Mesothelial cell of epicardium (in vitro differentiated cells): ENCODE measurements around the gene LCE3D. TPM values are rescaled to one million over a fixed set of nuclear protein-coding genes. Genes with fewer than 3 reads are reported as not detected.
"Not testable (repeated sequence)": the region's sequence is repeated elsewhere in the genome, so short reads cannot be mapped to it uniquely, and the experiment has no call there.

ENCODE experiments used
- DNase-seq, 2 experiments: peaks; one replicate each; pipeline ENCODE4 v3.0.0; 2021; ENCODE audit warnings: low spot score in 2 of 2; ENCODE audit not compliant: unreplicated experiment in 2 of 2
- H3K27ac Mint-ChIP-seq: 2 replicates; pipeline ENCODE4 v1.8.0; 2021; ENCODE audit warnings: mixed read lengths
- H3K27me3 Mint-ChIP-seq: 2 replicates; pipeline ENCODE4 v1.8.0; 2021; ENCODE audit warnings: low read depth, mixed read lengths
- H3K36me3 Mint-ChIP-seq: 2 replicates; pipeline ENCODE4 v1.8.0; 2021; ENCODE audit warnings: mixed read lengths
- H3K4me1 Mint-ChIP-seq: 2 replicates; pipeline ENCODE4 v1.8.0; 2021; ENCODE audit warnings: mixed read lengths
- H3K4me3 Mint-ChIP-seq: 2 replicates; pipeline ENCODE4 v1.8.0; 2021; ENCODE audit warnings: mild to moderate bottlenecking, moderate library complexity, mixed read lengths
- H3K9me3 Mint-ChIP-seq: 2 replicates; pipeline ENCODE4 v1.8.0; 2021; ENCODE audit warnings: mixed read lengths
- total RNA-seq: library from RNA; stranded (reverse); gene quantifications from 3 replicates; pipeline ENCODE4 v1.2.1, GENCODE V29; 2021
- TF ChIP-seq, protein P1 (sequence below): fragments of 200-600 bp; sonication (generic); IDR thresholded peaks from one replicate; pipeline ENCODE4 v1.5.0; 2021; ENCODE audit warnings: antibody characterized with exemption; ENCODE audit not compliant: unreplicated experiment

The LCE3D gene
- total RNA-seq, 1 donor from 2014 or later: not detected

- Mint-ChIP-seq H3K4me3 (no peak within 1 kb of the TSS), H3K4me1 (no peaks in the 10 kb centered on the region), H3K36me3 (no peaks in the 10 kb centered on the region), H3K27ac (no peak within 1 kb of the TSS), H3K9me3 (peaks cover 35% of the 10 kb centered on the region), H3K27me3 (no peaks in the 10 kb centered on the region)
- TF ChIP-seq, protein P1, sequence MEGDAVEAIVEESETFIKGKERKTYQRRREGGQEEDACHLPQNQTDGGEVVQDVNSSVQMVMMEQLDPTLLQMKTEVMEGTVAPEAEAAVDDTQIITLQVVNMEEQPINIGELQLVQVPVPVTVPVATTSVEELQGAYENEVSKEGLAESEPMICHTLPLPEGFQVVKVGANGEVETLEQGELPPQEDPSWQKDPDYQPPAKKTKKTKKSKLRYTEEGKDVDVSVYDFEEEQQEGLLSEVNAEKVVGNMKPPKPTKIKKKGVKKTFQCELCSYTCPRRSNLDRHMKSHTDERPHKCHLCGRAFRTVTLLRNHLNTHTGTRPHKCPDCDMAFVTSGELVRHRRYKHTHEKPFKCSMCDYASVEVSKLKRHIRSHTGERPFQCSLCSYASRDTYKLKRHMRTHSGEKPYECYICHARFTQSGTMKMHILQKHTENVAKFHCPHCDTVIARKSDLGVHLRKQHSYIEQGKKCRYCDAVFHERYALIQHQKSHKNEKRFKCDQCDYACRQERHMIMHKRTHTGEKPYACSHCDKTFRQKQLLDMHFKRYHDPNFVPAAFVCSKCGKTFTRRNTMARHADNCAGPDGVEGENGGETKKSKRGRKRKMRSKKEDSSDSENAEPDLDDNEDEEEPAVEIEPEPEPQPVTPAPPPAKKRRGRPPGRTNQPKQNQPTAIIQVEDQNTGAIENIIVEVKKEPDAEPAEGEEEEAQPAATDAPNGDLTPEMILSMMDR: no peak
- DNase-seq: no peak
Observed at GRCh38 chr1:152613511-152613910, 33.2 kb upstream of the LCE3D start, which contains the start of gene LCE3B. LCE3B (plus strand) TSS chr1:152613811; CDS start chr1:152613811, 0 bp downstream.

GRCh38 chr1:152599934-152600333 is 19.6 kb upstream of the LCE3D start, which contains the start of gene LCE3C:
LCE3C (plus strand) TSS chr1:152600234; CDS start chr1:152600732, 498 bp downstream.
- Mint-ChIP-seq H3K27ac (no peak within 1 kb of the TSS), H3K36me3 (no peaks in the 10 kb centered on the region), H3K4me1 (no peaks in the 10 kb centered on the region), H3K27me3 (no peaks in the 10 kb centered on the region), H3K9me3 (peaks cover 23% of the 10 kb centered on the region), H3K4me3 (no peak within 1 kb of the TSS)
- DNase-seq: no peak
- TF ChIP-seq, protein P1: no peak

DNA sequence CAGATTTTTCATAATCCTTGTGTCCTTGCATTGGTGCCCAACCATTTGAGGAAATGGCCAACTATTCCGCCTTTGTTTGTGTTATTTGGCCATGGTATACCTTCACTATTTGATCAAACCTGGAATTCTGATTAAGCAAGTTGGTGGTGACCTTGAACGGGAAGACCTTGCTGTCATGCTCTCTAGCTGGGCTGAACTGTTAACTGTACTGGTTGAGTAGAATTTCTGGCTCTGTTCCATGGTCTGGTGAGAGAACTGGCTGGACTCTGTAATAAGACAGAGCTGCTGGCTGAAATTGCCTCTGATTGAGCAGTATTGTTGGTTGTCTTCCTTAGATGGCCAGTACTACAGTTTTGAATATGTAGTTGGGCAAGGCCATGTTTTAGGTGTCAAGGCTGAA is 16.7 kb upstream of the LCE3D start:
- no peaks in the 10 kb centered on the region for H3K36me3 Mint-ChIP-seq
- no peak overlapping the region for H3K27ac Mint-ChIP-seq
- no peaks in the 10 kb centered on the region for H3K4me1 Mint-ChIP-seq
- peaks cover 19% of the 10 kb centered on the region for H3K9me3 Mint-ChIP-seq
- no peaks in the 10 kb centered on the region for H3K27me3 Mint-ChIP-seq
- H3K4me3 Mint-ChIP-seq: no peak overlapping the region
- DNase-seq: no peak
- TF ChIP-seq, protein P1: no peak

DNA sequence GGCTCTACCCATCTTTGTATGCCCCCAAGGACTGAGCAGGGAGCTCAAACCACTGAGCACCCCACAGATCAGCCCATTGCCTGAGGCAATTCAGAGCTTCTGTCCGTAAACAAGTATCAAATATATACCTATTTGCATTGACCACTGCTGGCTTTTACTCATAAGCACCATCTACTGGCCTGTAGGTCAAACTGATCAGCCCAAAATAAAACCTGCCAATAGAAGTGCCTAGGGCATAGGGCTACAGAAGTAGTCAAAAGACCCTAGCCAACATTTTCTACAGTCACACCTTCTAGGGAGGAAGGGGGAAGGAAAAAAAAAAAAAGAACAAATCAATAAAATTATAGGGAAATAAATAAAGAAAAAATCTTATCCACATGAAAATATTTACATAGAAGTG is 5.3 kb upstream of the LCE3D start:
- Mint-ChIP-seq H3K9me3 (peaks cover 44% of the 10 kb centered on the region), H3K27me3 (no peaks in the 10 kb centered on the region), H3K36me3 (no peaks in the 10 kb centered on the region), H3K4me3 (no peak overlapping the region), H3K4me1 (no peaks in the 10 kb centered on the region), H3K27ac (no peak overlapping the region)
- DNase-seq: no peak
- TF ChIP-seq, protein P1: no peak

DNA sequence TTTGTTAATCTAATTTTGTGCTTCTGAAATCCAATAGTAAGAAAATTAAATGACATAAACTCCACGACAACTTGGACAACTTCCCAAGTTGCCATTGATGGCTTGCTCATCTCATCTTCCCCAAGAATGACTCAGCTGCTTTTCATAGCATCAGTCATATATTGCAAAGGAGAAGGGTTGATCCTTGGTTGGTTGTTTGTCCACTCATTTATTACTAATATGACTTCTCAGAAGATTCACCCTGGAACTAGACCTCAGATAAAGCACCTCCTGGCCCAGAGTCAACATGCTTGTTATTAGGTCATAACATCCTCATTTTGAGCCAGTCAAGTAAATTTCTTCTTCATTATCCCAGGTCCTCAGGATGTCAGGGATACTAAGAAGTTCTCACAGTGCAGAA is 2.3 kb upstream of the LCE3D start:
- H3K27me3 Mint-ChIP-seq: no peaks in the 10 kb centered on the region
- H3K27ac Mint-ChIP-seq: no peak overlapping the region
- peaks cover 45% of the 10 kb centered on the region for H3K9me3 Mint-ChIP-seq
- H3K36me3 Mint-ChIP-seq: no peaks in the 10 kb centered on the region
- TF ChIP-seq, protein P1: no peak
- no peak overlapping the region for H3K4me3 Mint-ChIP-seq
- no peaks in the 10 kb centered on the region for H3K4me1 Mint-ChIP-seq
- no peak for DNase-seq

GRCh38 chr1:152579526-152579925 is 790 bp downstream of the LCE3D start:
- not testable (repeated sequence) for H3K36me3 Mint-ChIP-seq, DNase-seq, H3K4me1 Mint-ChIP-seq, H3K27ac Mint-ChIP-seq, H3K27me3 Mint-ChIP-seq, H3K4me3 Mint-ChIP-seq
- peaks cover 64% of the 10 kb centered on the region for H3K9me3 Mint-ChIP-seq
